B cell (primary cell): ENCODE measurements around the gene HECTD1. TPM values are rescaled to one million over a fixed set of nuclear protein-coding genes. Genes with fewer than 3 reads are reported as not detected.

Experiments used
- ATAC-seq: fragments of 200-7000 bp; cut with Tn5 transposase; one replicate; pipeline ENCODE4 v1.10.0; 2021; ENCODE audit warnings: low read depth, mild to moderate bottlenecking, moderate number of reproducible peaks, moderate library complexity
- CTCF ChIA-PET: fragments of 350-600 bp; sonication (Branson Sonifier 250); formaldehyde crosslinking; loops from one replicate; lab custom pipeline; 2021; ENCODE audit warnings: antibody characterized with exemption, inconsistent platforms; lab: Charles Lee
- POLR2A ChIA-PET: fragments of 350-600 bp; sonication (Branson Sonifier 250); formaldehyde crosslinking; loops from one replicate; lab custom pipeline; 2021; ENCODE audit warnings: antibody characterized with exemption; lab: Charles Lee
- DNase-seq: peaks from one replicate; pipeline ENCODE4 v3.0.0; 2013
- H2AFZ ChIP-seq: 2 replicates; pipeline ENCODE4 v1.6.1; 2012; ENCODE audit warnings: mild to moderate bottlenecking, low read depth, low read length; ENCODE audit not compliant: insufficient read depth, poor library complexity, severe bottlenecking
- H3K27ac ChIP-seq, 2 donors: 1 replicate in 1 of 2; 2 replicates in 1 of 2; pipeline ENCODE4 v1.5.1; 2012 to 2013; ENCODE audit warnings: low read length in 2 of 2, mild to moderate bottlenecking in 2 of 2, moderate library complexity in 1 of 2
- H3K27me3 ChIP-seq, 4 experiments: fragments of 200-600 bp in 1 of 4; sonication (generic) in 1 of 4; replicated peaks in 1 of 4; 1 replicate in 2 of 4; 2 replicates in 2 of 4; pipeline versions ENCODE4 v1.6.1 to v1.7.0; 2013 to 2016; ENCODE audit warnings: low read length in 3 of 4, mild to moderate bottlenecking in 2 of 4, mixed read lengths in 1 of 4, moderate library complexity in 1 of 4; ENCODE audit not compliant: insufficient read depth in 4 of 4, control insufficient read depth in 3 of 4; ENCODE audit errors: control extremely low read depth in 1 of 4
- H3K36me3 ChIP-seq, 2 experiments: replicated peaks in 1 of 2; 1 replicate in 1 of 2; 2 replicates in 1 of 2; pipeline versions ENCODE4 v1.6.1 to v1.7.1; 2013; ENCODE audit warnings: low read length in 1 of 2; ENCODE audit not compliant: insufficient read depth in 2 of 2, control insufficient read depth in 1 of 2; ENCODE audit errors: control extremely low read depth in 1 of 2, extremely low read depth in 1 of 2
- H3K4me1 ChIP-seq, 2 donors: fragments of 200-600 bp in 1 of 2; sonication (generic) in 1 of 2; 1 replicate in 1 of 2; 2 replicates in 1 of 2; pipeline versions ENCODE4 v1.5.1 to v1.6.1; 2013 to 2017; ENCODE audit warnings: low read length in 2 of 2; ENCODE audit not compliant: control insufficient read depth in 2 of 2, insufficient read depth in 2 of 2
- H3K4me2 ChIP-seq: replicated peaks from 2 replicates; pipeline ENCODE3; 2012; ENCODE audit warnings: mild to moderate bottlenecking, low read depth, low read length; ENCODE audit not compliant: poor library complexity, severe bottlenecking
- H3K4me3 ChIP-seq, 5 experiments: fragments of 200-600 bp in 1 of 5; sonication (generic) in 1 of 5; 1 replicate in 3 of 5; 2 replicates in 2 of 5; pipeline versions ENCODE4 v1.5.1 to v1.7.0; 2011 to 2016; ENCODE audit warnings: low read length in 4 of 5, mild to moderate bottlenecking in 4 of 5, low read depth in 2 of 5, control low read depth in 1 of 5, moderate library complexity in 1 of 5; ENCODE audit not compliant: insufficient read depth in 1 of 5; ENCODE audit errors: control extremely low read depth in 1 of 5, extremely low read depth in 1 of 5
- H3K79me2 ChIP-seq: fragments of 200-600 bp; sonication (generic); one replicate; pipeline ENCODE4 v1.6.0; 2016; ENCODE audit warnings: low read length; ENCODE audit not compliant: control insufficient read depth, insufficient read depth
- H3K9ac ChIP-seq: fragments of 200-600 bp; sonication (generic); 2 replicates; pipeline ENCODE4 v1.6.1; 2017; ENCODE audit warnings: mild to moderate bottlenecking, low read length, moderate library complexity
- H3K9me3 ChIP-seq, 3 donors: one replicate each; pipeline versions ENCODE4 v1.6.1 to v1.7.1; 2013; ENCODE audit warnings: low read length in 2 of 3; ENCODE audit not compliant: control insufficient read depth in 2 of 3, insufficient read depth in 1 of 3; ENCODE audit errors: control extremely low read depth in 1 of 3
- H4K20me1 ChIP-seq: 2 replicates; pipeline ENCODE4 v1.6.0; 2012; ENCODE audit warnings: mild to moderate bottlenecking, low read length; ENCODE audit not compliant: insufficient read depth, control insufficient read depth, poor library complexity, severe bottlenecking
- H3K27ac Mint-ChIP-seq: one replicate; pipeline ENCODE4 v1.8.0; 2021; ENCODE audit warnings: mixed read lengths
- H3K27me3 Mint-ChIP-seq: one replicate; pipeline ENCODE4 v1.8.0; 2021; ENCODE audit warnings: mixed read lengths
- H3K4me1 Mint-ChIP-seq: one replicate; pipeline ENCODE4 v1.8.0; 2021; ENCODE audit warnings: mixed read lengths
- H3K4me3 Mint-ChIP-seq: one replicate; pipeline ENCODE4 v1.8.0; 2021; ENCODE audit warnings: mixed read lengths
- H3K9me3 Mint-ChIP-seq: one replicate; pipeline ENCODE4 v1.8.0; 2022; ENCODE audit warnings: mixed read lengths; ENCODE audit not compliant: insufficient read depth
- CTCF ChIP-seq: fragments of 200-600 bp; IDR thresholded peaks from one replicate; pipeline ENCODE4 v1.8.0; 2022; ENCODE audit warnings: antibody characterized with exemption, mild to moderate bottlenecking
- EZH2 ChIP-seq: IDR thresholded peaks from 2 replicates; pipeline ENCODE4 v1.6.1; 2012; ENCODE audit warnings: borderline replicate concordance, low read depth, mild to moderate bottlenecking, moderate library complexity, low read length; ENCODE audit not compliant: insufficient read depth, poor library complexity, severe bottlenecking
- WGBS: methylation state at CpG from one replicate; pipeline ENCODE4 v1.1.5; 2013; ENCODE audit warnings: missing lambda C conversion rate; ENCODE audit not compliant: insufficient coverage; 5-methylcytosine and 5-hydroxymethylcytosine counted together
- intact Hi-C: fragments of 100-400 bp; cut with micrococcal nuclease; formaldehyde crosslinking; loops from one replicate; pipeline ENCODE4 v1.10.0; 2022
- polyA plus RNA-seq: library from polyadenylated mRNA; depleted of rRNA; stranded (reverse); fragments of >200 nt; gene quantifications from 2 replicates; pipeline ENCODE4 v1.2.3, GENCODE V29; 2012
- total RNA-seq, 2 donors: library from RNA; stranded (reverse); fragments of 120-200 nt in 1 of 2; gene quantifications; 1 replicate in 1 of 2; 2 replicates in 1 of 2; pipeline versions ENCODE4 v1.2.3 to v1.2.4, GENCODE V29; 2013 to 2022

Gene HECTD1
- total and polyA plus RNA-seq, 2 donors (not counting 1 experiment from before 2014, with no cell fraction given) = 63.1 to 184 TPM

- Histone ChIP-seq H3K36me3 (peaks cover 0 to 4% of the 10 kb centered on the region in 2 experiments), H4K20me1 (no peaks in the 10 kb centered on the region), H3K4me1 (peaks cover 7 to 11% of the 10 kb centered on the region in 2 donors), H3K79me2 (no peaks in the 10 kb centered on the region), H3K27ac (no peak overlapping the region), H3K27me3 (no peaks in the 10 kb centered on the region), H3K9me3 (no peaks in the 10 kb centered on the region), H3K4me2 (peak overlapping the region; percentile 5), H2AFZ (no peak overlapping the region), H3K9ac (peak overlapping the region; percentile 8), H3K4me3 (no peak overlapping the region)
- 58% methylated on average over 3 of the region's 5 CpGs for WGBS
- H3K9me3 Mint-ChIP-seq = no peaks in the 10 kb centered on the region
- ATAC-seq = peak; percentile 94
- ChIA-PET POLR2A (interaction anchor here (0.6 kb wide), 1 partner anchor 16 kb away, joined by 4 read pairs; no protein-coding TSS in a partner anchor), CTCF (interaction anchor here (0.6 to 3.5 kb wide), 2 partner anchors 97 to 103 kb away, joined by 3 to 85 read pairs; no protein-coding TSS in a partner anchor)
- intact Hi-C loops = no loop called here
- peak overlapping the region; percentile 73 for H3K27ac Mint-ChIP-seq
- peak; percentile 75 for DNase-seq
- H3K4me1 Mint-ChIP-seq = peaks cover 10% of the 10 kb centered on the region
- H3K4me3 Mint-ChIP-seq = no peak overlapping the region
- TF ChIP-seq EZH2 (no peak), CTCF (no peak)
- H3K27me3 Mint-ChIP-seq = no peaks in the 10 kb centered on the region
Measured at GRCh38 chr14:31084385-31084784, 123.2 kb downstream of the HECTD1 start.

DNA sequence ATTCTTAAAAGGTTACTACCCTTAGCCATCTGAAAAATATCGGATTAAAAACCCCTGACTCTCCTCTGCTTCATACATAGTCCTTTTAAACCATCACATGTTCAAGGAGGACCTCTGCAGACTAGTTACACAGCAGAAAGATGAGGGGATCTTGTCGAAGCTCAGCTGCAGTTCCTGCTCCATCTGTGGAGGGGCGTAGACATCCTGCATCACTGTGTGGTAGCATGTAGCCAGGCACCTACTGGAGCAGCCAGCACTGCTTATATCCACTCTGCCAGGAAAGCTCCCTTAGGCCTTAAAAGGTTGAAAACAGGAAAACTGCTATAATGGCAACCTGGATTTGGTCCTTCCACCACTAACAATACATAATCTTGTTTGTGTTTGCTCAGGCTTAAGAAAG lies 123.8 kb downstream of the HECTD1 start:
- DNase-seq (peak; percentile 19), ATAC-seq (no peak)
- Histone ChIP-seq H3K9me3 (no peaks in the 10 kb centered on the region), H3K79me2 (no peaks in the 10 kb centered on the region), H3K36me3 (peaks cover 0 to 4% of the 10 kb centered on the region in 2 experiments), H4K20me1 (no peaks in the 10 kb centered on the region), H3K27me3 (no peaks in the 10 kb centered on the region), H3K4me1 (peaks cover 7 to 11% of the 10 kb centered on the region in 2 donors), H3K4me3 (no peak overlapping the region), H2AFZ (no peak overlapping the region), H3K9ac (no peak overlapping the region), H3K4me2 (no peak overlapping the region), H3K27ac (no peak overlapping the region)
- Mint-ChIP-seq H3K27me3 (no peaks in the 10 kb centered on the region), H3K4me1 (peaks cover 10% of the 10 kb centered on the region), H3K9me3 (no peaks in the 10 kb centered on the region), H3K27ac (no peak overlapping the region), H3K4me3 (no peak overlapping the region)
- CTCF ChIA-PET = interaction anchor here (0.6 to 3.5 kb wide), 4 partner anchors 10 to 103 kb away, joined by 3 to 85 read pairs (median 6); no protein-coding TSS in a partner anchor
- POLR2A ChIA-PET = interaction anchor here (0.6 kb wide), 1 partner anchor 15 kb away, joined by 4 read pairs; no protein-coding TSS in a partner anchor
- WGBS = 80% methylated on average over 2 of the region's 3 CpGs
- no peak for TF ChIP-seq CTCF
- intact Hi-C loops = loop anchor here (2.0 kb wide), 1 partner anchor 57 kb away; the partner anchor contains the start of gene STRN3
